HG03571 (cell line): ENCODE data around the gene FBXO42.
"Not testable (repeated sequence)": the region's sequence is repeated elsewhere in the genome, so short reads cannot be mapped to it uniquely, and the experiment has no call there.

Experiments
- ATAC-seq: cut with Tn5 transposase; IDR thresholded peaks from one replicate; pipeline ENCODE4 v1.9.1; 2021; ENCODE audit not compliant: unreplicated experiment

FBXO42 gene

GRCh38 chr1:16222716-16223115, 129.6 kb downstream of the FBXO42 start:
- not testable (repeated sequence) for ATAC-seq

- no peak for ATAC-seq
Observed at GRCh38 chr1:16221499-16221898, 130.8 kb downstream of the FBXO42 start.

- no peak for ATAC-seq
Observed at GRCh38 chr1:16219968-16220500, 132.2 kb downstream of the FBXO42 start.

- ATAC-seq, result no peak
Observed at GRCh38 chr1:16218674-16219071, 133.6 kb downstream of the FBXO42 start.

- ATAC-seq, result no peak
Observed at GRCh38 chr1:16218014-16218673, 134.1 kb downstream of the FBXO42 start.

GRCh38 chr1:16217061-16217785, 135.1 kb downstream of the FBXO42 start:
- ATAC-seq, result peak; percentile 93

GRCh38 chr1:16215882-16216753, 136.2 kb downstream of the FBXO42 start:
- no peak for ATAC-seq

- not testable (repeated sequence) for ATAC-seq
Observed at GRCh38 chr1:16215240-16215639, 137.0 kb downstream of the FBXO42 start.

- ATAC-seq, result not testable (repeated sequence)
Observed at GRCh38 chr1:16213544-16213943, 138.7 kb downstream of the FBXO42 start.

- no peak for ATAC-seq
Observed at GRCh38 chr1:16213013-16213412, 139.3 kb downstream of the FBXO42 start.

GRCh38 chr1:16212251-16212961, 139.9 kb downstream of the FBXO42 start, which contains the start of gene ARHGEF19:
Gene ARHGEF19 (minus strand): TSS chr1:16212652. CDS start chr1:16209054, 3,598 bp downstream.
- ATAC-seq, result no peak

GRCh38 chr1:16211824-16212223, 140.5 kb downstream of the FBXO42 start:
- no peak for ATAC-seq

- no peak for ATAC-seq
Observed at GRCh38 chr1:16210581-16210980, 141.7 kb downstream of the FBXO42 start.

GRCh38 chr1:16209847-16210407, 142.4 kb downstream of the FBXO42 start:
- no peak for ATAC-seq

GRCh38 chr1:16209132-16209846, 143.0 kb downstream of the FBXO42 start:
- ATAC-seq, result no peak

- ATAC-seq, result no peak
Observed at GRCh38 chr1:16208270-16208987, 143.9 kb downstream of the FBXO42 start.

- no peak for ATAC-seq
Observed at GRCh38 chr1:16207318-16208269, 144.7 kb downstream of the FBXO42 start.
